ENCODE data around the gene SPECC1. TPM values are rescaled to one million over a fixed set of nuclear protein-coding genes. Genes with fewer than 3 reads are reported as not detected.
"Not testable (repeated sequence)": the region's sequence is repeated elsewhere in the genome, so short reads cannot be mapped to it uniquely, and the experiment has no call there.

Gene SPECC1
- total RNA-seq, 1 experiment from 2014 or later = 43.5 TPM

GRCh38 chr17:20191056-20191455, 181.9 kb downstream of the SPECC1 start:
- TF ChIP-seq RAD21 (IDR thresholded peaks at IDR 0.05; ENCODE audit: low read depth) = no peak
- Histone ChIP-seq H2AFZ (ENCODE audit: low read depth, low read length, poor library complexity, severe bottlenecking) (no peak overlapping the region), H3K4me3 (replicated peaks in 1 of 2; ENCODE audit: low read depth in 1 of 2, low read length in 2 of 2) (no peak overlapping the region), H3K79me2 (ENCODE audit: insufficient read depth, low read length) (peaks cover 4% of the 10 kb centered on the region; the same call in 1 of the 2 replicates), H3K27me3 (ENCODE audit: insufficient read depth, low read length) (no peaks in the 10 kb centered on the region), H3K9me2 (ENCODE audit: insufficient read depth) (no peaks in the 10 kb centered on the region), H3K9ac (ENCODE audit: low read length) (no peak overlapping the region), H3K9me3 (ENCODE audit: control insufficient read depth in 1 of 2, insufficient read depth in 1 of 2, low read depth in 1 of 2, low read length in 2 of 2) (peaks cover 3 to 6% of the 10 kb centered on the region in 2 experiments; a peak in 2 of 4 replicates), H4K20me1 (ENCODE audit: insufficient read depth) (no peaks in the 10 kb centered on the region), H3K4me2 (ENCODE audit: low read length) (no peak overlapping the region), H3K4me1 (ENCODE audit: control insufficient read depth in 1 of 2, insufficient read depth in 2 of 2, low read length in 2 of 2) (no peaks in the 10 kb centered on the region), H3K36me3 (ENCODE audit: control insufficient read depth in 1 of 2, insufficient read depth in 2 of 2, low read length in 2 of 2) (0 out of 4 replicates have a peak, but pooled peaks cover 0 to 2% of the 10 kb centered on the region in 2 experiments), H3K27ac (ENCODE audit: low read depth, low read length) (no peak overlapping the region)
- no peak for ATAC-seq
- BruUV-seq (replicated peaks) = no TSS peak
- ChIA-PET RAD21 (ENCODE audit: low non-redundant PET in 1 of 2, low total read pairs in 2 of 2, uncharacterized antibody in 2 of 2, unreplicated experiment in 2 of 2) (interaction anchor here in 1 of 2 experiments (0.6 kb wide), 1 partner anchor 8 kb away, joined by 4 read pairs; no protein-coding TSS in a partner anchor), CTCF (no interaction called here), POLR2A (no interaction called here)
- intact Hi-C loops (cut with micrococcal nuclease) = no loop called here
- no peak for DNase-seq (ENCODE audit: low read depth, low spot score)

- H3K36me3 ChIP-seq (ENCODE audit: control insufficient read depth in 1 of 2, insufficient read depth in 2 of 2, low read length in 2 of 2); H3K9me3 ChIP-seq (ENCODE audit: control insufficient read depth in 1 of 2, insufficient read depth in 1 of 2, low read depth in 1 of 2, low read length in 2 of 2); CTCF ChIA-PET; H3K27ac ChIP-seq (ENCODE audit: low read depth, low read length); H4K20me1 ChIP-seq (ENCODE audit: insufficient read depth); POLR2A ChIA-PET; ATAC-seq; intact Hi-C loops (cut with micrococcal nuclease); BruUV-seq (replicated peaks); H2AFZ ChIP-seq (ENCODE audit: low read depth, low read length, poor library complexity, severe bottlenecking); H3K79me2 ChIP-seq (ENCODE audit: insufficient read depth, low read length); DNase-seq (ENCODE audit: low read depth, low spot score); H3K4me2 ChIP-seq (ENCODE audit: low read length); H3K9me2 ChIP-seq (ENCODE audit: insufficient read depth); H3K4me3 ChIP-seq (replicated peaks in 1 of 2; ENCODE audit: low read depth in 1 of 2, low read length in 2 of 2); RAD21 ChIA-PET (ENCODE audit: low non-redundant PET in 1 of 2, low total read pairs in 2 of 2, uncharacterized antibody in 2 of 2, unreplicated experiment in 2 of 2); H3K27me3 ChIP-seq (ENCODE audit: insufficient read depth, low read length); H3K4me1 ChIP-seq (ENCODE audit: control insufficient read depth in 1 of 2, insufficient read depth in 2 of 2, low read length in 2 of 2); H3K9ac ChIP-seq (ENCODE audit: low read length): not testable (repeated sequence)
Measured at GRCh38 chr17:20196286-20196685, 187.1 kb downstream of the SPECC1 start.

DNA sequence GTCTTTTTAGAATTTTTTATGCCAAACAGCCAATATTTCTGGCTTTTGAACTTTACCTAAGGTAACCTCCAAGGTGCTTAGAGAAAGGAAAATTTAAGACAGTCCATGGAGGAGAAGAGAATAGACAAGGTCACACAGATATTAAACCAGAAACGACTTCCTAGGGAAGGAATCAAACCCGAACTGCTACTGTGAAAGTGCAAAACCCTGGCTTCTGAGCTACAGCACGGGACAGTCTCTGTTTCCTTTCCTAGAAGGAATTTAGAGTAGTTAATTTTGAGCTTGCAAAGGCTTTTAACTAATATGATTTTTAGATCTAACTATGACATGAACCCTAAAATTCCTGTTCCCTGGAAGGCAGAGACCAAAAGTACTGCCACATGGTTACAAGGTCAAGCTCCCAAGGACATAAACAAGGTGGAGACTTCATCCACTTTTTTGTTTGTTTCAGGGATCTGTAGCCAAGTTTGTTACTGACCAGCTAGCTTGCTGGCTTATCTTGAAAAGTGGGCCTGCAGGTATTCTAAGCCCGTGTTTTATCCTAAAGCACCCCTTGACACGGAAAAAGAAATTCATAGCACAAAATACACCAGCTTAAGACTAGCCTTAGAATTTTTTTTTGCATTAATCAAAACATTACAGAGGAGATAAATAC, 188.2 kb downstream of the SPECC1 start:
- intact Hi-C loops (cut with micrococcal nuclease) = no loop called here
- no TSS peak for BruUV-seq (replicated peaks)
- TF ChIP-seq SRF (IDR thresholded peaks at IDR 0.05; ENCODE audit: low read depth) = no peak
- TF ChIP-seq SP1 (IDR thresholded peaks at IDR 0.05; ENCODE audit: low read depth) = no peak
- TF ChIP-seq TCF7L2 (IDR thresholded peaks at IDR 0.05; ENCODE audit: borderline replicate concordance, extremely low read depth, insufficient read depth, insufficient read length) = no peak
- no peak for TF ChIP-seq ELF1 (IDR thresholded peaks at IDR 0.05; ENCODE audit: borderline replicate concordance, low read depth)
- no peak for TF ChIP-seq YY1 (IDR thresholded peaks at IDR 0.05; ENCODE audit: extremely low read depth, insufficient replicate concordance, low read depth, low read length)
- TF ChIP-seq ZNF274 (IDR thresholded peaks at IDR 0.05; ENCODE audit: low read depth, low read length) = no peak
- TF ChIP-seq FOSL1 (IDR thresholded peaks at IDR 0.05; ENCODE audit: low read depth) = no peak
- TF ChIP-seq, protein P1, sequence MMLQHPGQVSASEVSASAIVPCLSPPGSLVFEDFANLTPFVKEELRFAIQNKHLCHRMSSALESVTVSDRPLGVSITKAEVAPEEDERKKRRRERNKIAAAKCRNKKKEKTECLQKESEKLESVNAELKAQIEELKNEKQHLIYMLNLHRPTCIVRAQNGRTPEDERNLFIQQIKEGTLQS (IDR thresholded peaks at IDR 0.05) = no peak
- no peak for TF ChIP-seq CBX3 (IDR thresholded peaks at IDR 0.05; ENCODE audit: low read depth)
- no peak for TF ChIP-seq POLR2A (IDR thresholded peaks at IDR 0.05; ENCODE audit: borderline replicate concordance, extremely low read depth, insufficient read depth, insufficient read length)
- TF ChIP-seq EZH2phosphoT487 (IDR thresholded peaks at IDR 0.05; ENCODE audit: borderline replicate concordance) = no peak
- ChIA-PET CTCF (no interaction called here), RAD21 (ENCODE audit: low non-redundant PET in 1 of 2, low total read pairs in 2 of 2, uncharacterized antibody in 2 of 2, unreplicated experiment in 2 of 2) (no interaction called here), POLR2A (no interaction called here)
- Histone ChIP-seq H3K27me3 (ENCODE audit: insufficient read depth, low read length) (no peaks in the 10 kb centered on the region), H2AFZ (ENCODE audit: low read depth, low read length, poor library complexity, severe bottlenecking) (no peak overlapping the region), H3K27ac (ENCODE audit: low read depth, low read length) (no peak overlapping the region), H4K20me1 (ENCODE audit: insufficient read depth) (no peaks in the 10 kb centered on the region; the same call in 1 of the 2 replicates), H3K9me2 (ENCODE audit: insufficient read depth) (no peaks in the 10 kb centered on the region), H3K9me3 (ENCODE audit: control insufficient read depth in 1 of 2, insufficient read depth in 1 of 2, low read depth in 1 of 2, low read length in 2 of 2) (peaks cover 5 to 6% of the 10 kb centered on the region in 2 experiments; a peak in 2 of 4 replicates), H3K9ac (ENCODE audit: low read length) (no peak overlapping the region), H3K4me1 (ENCODE audit: control insufficient read depth in 1 of 2, insufficient read depth in 2 of 2, low read length in 2 of 2) (no peaks in the 10 kb centered on the region), H3K4me2 (ENCODE audit: low read length) (no peak overlapping the region), H3K79me2 (ENCODE audit: insufficient read depth, low read length) (no peaks in the 10 kb centered on the region; the same call in 1 of the 2 replicates), H3K4me3 (replicated peaks in 1 of 2; ENCODE audit: low read depth in 1 of 2, low read length in 2 of 2) (no peak overlapping the region), H3K36me3 (ENCODE audit: control insufficient read depth in 1 of 2, insufficient read depth in 2 of 2, low read length in 2 of 2) (0 out of 4 replicates have a peak, but pooled peaks cover 0 to 3% of the 10 kb centered on the region in 2 experiments)
- ATAC-seq = no peak
- no peak for DNase-seq (ENCODE audit: low read depth, low spot score)

Measured in HCT116 (cell line).